Mucosa of gallbladder (tissue), 1 donor: ENCODE data around the gene NUDT14. TPM values are rescaled to one million over a fixed set of nuclear protein-coding genes. Genes with fewer than 3 reads are reported as not detected.

Experiments used
- DNase-seq: peaks from one replicate; pipeline ENCODE4 v3.0.0-alpha.2; 2020; ENCODE audit warnings: low spot score
- total RNA-seq: library from RNA; stranded (reverse); gene quantifications from one replicate; pipeline ENCODE4 v1.2.1, GENCODE V29; 2021
- donor health status: DM: no; HTN: no; CAD: no.

The NUDT14 gene
- total RNA-seq, 1 donor from 2014 or later = 47.2 TPM

DNA sequence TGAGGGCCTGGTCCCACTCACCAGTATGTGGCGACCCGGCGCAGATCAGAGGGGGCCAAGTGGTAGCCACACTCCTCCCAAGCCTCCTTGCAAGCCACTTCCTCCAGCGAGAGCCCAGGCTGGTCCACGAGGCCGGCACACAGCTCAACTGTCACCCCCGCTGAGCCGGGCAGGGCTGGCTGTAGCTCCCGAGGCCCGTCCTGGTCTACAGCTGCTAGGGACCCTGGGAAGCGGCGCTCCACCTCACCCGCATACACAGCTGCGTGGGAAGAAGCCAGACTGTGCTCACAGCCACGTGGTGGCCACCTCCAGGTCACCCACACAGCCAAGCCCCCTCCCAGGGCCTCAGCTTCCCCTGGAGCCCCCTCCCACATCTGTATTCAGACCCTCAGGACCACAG, 4.6 kb downstream of the NUDT14 start:
- no peak for DNase-seq

DNA sequence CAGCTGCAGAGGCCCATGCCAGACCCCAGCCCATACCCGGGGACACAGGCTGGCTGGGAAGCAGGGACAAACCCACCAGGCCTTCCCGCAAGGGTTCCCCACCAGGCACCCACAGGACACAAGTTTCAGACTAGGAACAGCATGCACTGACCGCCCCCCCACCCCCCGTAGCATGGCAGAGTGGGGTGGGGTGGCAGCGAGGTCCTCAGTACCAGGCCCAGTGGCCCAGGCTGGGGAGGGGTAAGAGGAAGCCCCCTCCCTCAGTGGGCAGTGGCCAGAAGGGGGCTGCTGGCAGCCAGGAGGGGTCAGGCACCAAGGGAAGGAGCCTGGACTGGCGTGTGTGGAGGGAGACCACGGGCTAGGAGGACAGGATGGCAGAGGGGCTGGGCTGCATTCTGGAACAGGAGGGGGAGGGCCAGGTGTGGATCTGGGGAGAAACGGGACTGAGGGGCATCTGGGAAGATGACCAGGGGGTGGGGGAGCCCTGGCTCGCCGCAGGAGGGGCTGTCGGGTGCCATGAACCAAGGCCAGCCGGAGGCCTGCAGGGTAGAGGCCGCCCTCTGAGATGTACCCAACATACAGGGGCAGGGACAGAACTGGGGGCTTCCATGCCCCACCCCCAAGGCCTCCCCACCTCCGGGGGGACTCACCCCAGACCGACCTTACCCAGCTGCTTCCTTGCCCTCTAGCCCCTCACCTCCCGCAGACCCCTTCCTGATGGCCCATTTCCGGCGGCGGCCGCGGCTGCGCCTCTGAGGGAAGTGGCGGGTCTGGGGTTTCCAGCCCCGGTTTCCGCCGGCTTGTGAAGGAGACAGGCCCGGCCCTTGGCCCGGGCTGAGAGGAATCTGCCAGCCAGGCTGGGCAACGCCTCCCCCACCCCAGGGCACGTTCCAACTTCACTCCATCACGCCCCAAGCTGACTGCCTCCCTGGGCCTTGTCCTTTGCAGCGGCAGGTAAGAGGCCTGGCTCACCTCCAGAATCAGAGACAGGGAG, 6.9 kb downstream of the NUDT14 start:
- DNase-seq = peak; percentile 20

- no peak for DNase-seq
Measured at GRCh38 chr14:105173145-105173544, 8.0 kb downstream of the NUDT14 start.

- no peak for DNase-seq
Measured at GRCh38 chr14:105172476-105172875, 8.6 kb downstream of the NUDT14 start.

GRCh38 chr14:105171004-105171673, 10.0 kb downstream of the NUDT14 start:
- no peak for DNase-seq

GRCh38 chr14:105169776-105170655, 11.1 kb downstream of the NUDT14 start:
- DNase-seq = no peak

GRCh38 chr14:105168979-105169507, 12.1 kb downstream of the NUDT14 start:
- no peak for DNase-seq

- DNase-seq = no peak
Measured at GRCh38 chr14:105168496-105168978, 12.6 kb downstream of the NUDT14 start, which contains the start of gene JAG2. JAG2 (minus strand) TSS chr14:105168776; CDS start chr14:105168420, 356 bp downstream.

DNA sequence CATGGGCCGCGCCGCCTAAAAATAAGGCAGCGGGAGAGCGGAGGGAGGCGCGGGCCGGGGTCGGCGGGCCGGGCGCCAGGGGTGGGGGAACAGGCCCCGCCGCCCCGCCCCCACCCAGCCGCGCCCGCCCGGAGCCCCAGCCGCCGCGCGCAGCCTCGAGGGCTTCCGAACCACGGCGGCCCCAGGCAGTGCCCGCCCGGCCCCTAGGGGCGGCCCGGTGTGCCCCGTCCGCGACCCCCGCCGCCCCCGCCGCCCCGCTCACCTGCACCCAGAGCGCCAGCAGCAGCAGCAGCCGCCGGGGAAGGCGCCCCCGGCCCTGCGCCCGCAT, 13.1 kb downstream of the NUDT14 start:
- DNase-seq = no peak

DNA sequence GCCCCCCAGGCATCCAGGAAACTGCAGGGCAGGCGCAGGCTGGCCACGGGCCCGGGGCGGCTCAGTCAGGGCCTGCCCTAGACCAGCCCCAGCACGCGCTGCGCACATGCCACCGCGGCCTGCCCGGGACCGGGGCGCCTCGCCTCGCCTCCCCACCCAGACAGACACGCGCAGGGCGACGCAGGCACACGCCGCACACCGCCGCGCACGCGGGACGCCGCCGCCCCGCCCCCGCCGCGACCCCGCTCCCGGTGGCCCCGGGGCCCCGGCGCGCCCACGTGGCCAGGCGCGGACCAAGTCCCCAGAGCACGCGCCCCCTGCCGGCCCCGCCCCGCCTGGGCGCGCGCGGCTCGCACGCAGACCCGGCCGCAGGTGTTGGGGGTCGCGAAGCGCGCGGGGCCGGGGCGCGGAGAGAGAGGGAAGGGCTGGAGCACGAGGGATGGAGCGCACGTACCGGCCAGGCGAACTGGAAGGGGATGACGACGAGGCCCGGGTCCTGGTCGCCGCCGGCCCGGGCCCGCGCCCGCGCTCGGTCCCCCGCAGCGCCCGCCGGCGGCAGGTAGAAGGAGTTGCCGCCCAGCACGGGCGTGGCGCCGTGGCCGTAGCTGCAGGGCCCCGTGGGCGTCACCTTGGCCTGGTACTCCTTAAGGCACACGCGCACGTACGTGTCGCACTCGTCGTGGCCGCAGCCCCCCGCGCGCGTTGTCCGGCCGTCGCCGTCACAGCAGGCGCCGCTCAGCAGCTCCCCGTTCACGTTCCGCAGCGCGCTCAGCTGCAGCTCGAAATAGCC, 13.6 kb downstream of the NUDT14 start:
- no peak for DNase-seq

DNA sequence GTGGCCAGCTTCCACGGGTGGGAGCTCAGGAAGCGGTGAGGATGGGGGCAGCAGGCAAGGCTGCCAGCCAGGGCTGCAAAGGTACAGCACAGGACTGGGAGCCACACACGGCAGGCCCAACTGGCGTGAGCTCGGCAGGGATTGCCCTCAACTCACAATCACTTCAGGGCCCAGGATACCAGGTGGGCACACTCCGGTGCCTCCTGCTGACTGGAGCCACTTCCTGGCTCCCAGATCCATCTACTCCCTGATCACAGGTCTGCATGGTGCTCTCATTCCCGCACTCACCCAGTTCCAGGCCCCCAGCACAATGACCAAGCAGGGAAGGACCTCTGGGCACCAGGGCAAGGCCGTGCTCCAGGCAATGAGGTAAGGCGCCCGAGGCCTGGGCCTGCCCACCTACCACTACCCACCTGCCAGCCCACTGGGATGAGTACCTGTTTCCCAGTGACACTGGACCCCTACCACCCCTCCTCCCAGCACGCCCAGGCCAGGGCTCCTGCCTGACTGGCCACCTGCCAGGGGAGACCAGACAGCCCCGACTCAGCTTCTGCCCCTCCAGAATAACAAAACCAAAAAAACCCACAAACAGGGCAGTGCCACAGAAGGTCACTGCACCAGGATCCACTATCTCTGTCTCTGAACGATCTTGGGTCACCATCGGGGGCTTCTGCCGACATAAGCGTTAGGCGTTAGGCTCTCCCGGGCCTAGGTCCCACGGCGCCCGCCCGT, 14.4 kb downstream of the NUDT14 start:
- DNase-seq = no peak

DNA sequence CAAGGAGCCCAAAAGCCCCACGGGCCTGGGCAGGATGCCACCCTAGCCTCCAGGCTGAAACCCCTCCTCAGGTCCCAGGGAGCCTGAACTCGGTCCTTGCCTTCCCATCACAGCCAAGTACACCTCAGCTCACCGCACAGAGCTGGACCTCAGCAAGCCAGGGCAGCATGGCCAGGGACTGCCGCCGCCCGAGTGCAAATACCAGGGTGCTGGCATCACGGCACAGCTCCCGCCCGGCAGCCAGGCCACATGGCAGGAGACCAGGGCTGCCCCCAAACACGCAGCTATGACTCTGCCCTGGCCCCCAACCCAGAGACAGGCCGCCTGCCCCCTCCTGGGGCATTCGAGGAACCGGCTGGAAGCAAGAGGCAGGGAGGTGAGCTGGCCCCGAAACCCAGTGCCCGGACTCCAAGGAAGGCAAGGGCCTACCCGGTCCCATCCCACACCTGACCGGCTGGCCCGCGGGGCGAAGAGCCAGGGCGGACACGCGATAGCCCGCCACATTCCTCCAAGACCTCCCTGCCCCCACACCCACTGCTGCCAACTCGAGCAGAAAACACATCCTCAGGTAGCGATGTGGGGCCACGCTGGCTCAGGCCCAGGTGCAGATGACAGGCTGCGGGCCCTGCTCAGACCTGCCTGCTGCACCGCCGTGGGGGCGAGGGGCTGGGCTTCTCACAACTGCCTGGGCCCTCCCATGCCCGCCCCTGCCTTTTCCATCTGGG, 15.2 kb downstream of the NUDT14 start:
- no peak for DNase-seq

- DNase-seq = no peak
Measured at GRCh38 chr14:105165134-105165704, 15.9 kb downstream of the NUDT14 start.

GRCh38 chr14:105163040-105163742, 17.9 kb downstream of the NUDT14 start:
- DNase-seq = no peak

GRCh38 chr14:105162669-105162979, 18.5 kb downstream of the NUDT14 start:
- DNase-seq = no peak

DNA sequence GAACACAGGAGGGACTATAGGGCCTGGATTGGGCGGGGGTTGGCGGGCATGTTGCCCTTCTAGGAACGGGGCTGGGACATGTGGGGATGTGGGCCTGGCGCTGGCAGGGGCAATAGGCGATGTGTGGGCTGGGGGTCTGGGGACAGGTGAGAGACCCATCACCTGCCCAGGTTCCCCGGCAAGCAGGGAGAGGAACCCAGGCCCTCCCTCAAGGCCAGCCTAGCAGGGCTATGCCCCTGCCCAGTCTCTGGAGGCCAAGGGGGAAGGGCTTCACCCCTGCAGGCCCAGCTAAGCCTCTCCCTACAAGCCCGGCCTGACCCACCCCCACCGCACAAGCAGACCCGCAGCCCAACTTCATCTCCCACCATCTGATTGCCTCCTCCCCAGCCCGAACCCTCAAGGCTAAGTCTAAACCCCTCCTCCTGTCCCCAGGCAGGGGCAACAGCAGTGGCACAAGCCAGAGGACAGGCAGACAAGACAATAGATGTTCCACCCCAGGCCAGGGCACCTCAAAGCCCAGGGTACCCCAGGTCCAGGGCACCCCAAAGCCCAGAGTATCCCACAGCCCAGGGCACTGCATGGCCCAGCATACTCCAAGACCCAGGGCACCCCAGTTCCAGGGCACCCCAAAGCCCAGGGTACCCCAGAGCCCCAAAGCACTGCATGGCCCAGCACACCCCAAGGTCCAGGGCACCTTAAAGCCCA, 19.0 kb downstream of the NUDT14 start:
- DNase-seq = peak; percentile 21

- DNase-seq = no peak
Measured at GRCh38 chr14:105161309-105161708, 19.8 kb downstream of the NUDT14 start.

DNA sequence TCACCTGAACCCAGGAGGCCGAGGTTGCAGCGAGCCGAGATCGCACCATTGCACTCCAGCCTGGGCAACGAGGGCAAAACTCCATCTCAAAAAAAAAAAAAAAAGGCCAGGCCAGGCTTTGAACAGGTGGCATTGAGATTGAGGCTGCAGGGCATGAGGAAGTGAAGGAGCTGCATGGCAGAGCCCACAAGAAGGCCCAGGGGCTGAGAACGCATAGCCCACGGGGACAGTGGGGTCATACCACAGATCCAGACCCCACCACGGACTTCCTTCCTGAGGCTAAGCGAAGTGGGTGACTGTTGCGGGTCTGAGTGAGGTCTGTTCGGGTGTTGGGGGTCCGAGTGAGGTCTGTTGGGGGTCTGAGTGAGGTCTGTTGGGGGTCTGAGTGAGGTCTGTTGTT, 20.3 kb downstream of the NUDT14 start:
- no peak for DNase-seq
